ENCODE results near the gene BCL11A.

Gene BCL11A

DNA sequence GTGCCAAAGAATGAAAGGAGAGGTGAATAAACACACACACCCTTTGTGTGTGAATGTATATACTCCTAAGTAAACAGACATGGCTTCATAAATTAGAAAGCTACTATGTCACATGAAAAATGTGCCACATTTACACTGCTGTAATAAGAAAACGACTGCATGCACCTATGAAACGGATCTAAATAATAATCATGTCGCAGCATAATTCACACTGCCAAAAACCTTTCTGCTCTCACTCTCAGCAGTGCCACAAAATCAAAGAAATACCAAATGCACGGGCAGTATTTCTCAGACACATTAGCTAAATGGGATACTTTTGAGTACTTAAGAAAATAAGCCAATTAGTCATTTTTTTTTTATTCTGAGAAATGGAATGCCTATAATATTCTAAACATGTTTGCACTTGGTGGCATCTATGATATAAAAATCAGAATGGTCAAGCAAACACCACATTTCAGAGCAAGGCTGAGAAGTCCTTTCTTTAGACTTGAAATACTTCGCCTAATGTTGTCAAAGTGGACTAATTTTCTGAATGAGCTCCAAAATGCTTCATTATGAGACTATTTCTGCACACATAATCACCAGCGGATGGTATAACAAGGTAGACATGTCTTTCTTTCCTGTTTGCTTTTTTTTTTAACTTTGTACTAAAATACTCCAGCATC lies 6.6 kb downstream of the BCL11A start:
- H3K4me3 ChIP-seq (ENCODE audit: low read depth, low read length) = no peak overlapping the region

DNA sequence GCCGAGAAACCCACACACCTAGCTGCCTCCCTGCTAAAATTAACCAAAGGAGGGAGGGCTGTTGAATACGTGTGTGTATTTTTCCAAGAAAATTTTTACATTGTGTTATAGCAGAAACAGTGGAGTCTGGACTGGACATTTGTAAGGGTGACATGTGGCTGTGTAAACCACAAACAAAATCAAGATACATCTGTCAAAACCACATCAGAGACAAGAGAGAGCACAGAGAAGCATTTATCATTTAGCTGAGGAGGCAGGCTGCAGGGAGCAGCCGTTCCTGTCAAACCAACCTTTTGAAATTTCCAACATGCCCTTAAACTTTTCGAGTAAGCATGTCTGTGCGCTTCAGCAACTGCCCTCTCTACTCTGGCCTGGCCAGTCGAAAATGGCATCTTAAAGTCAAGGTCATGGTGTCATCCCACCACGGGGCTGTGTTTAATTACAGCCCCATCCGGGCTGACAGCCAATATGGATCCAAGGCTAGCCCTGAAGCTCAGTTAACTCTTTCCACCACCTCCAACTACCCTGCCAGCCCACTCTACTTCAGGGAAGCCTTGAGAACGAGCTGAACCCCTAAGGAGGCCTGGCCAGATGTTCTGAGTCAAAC lies 8.4 kb downstream of the BCL11A start:
- H3K4me3 ChIP-seq (ENCODE audit: low read depth, low read length) = no peak overlapping the region

DNA sequence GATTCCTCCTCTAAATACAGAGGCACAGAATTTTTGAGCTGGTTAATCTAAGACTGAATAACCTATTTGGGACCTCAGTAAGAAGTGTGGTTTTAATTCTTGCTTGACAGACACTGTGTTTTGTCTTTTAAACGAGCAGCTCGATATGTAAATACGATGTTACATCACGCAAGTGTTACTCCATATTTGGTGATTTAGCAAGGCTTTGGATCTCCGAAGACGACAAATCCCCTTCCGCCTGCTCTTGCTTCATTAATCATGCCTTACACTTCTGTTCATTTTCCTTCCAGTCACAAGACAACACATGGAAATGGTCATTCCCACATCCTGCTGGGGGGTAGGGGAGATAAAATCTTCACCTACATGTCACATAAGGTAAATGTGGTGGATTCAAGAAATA lies 9.4 kb downstream of the BCL11A start:
- no peak overlapping the region for H3K4me3 ChIP-seq (ENCODE audit: low read depth, low read length)

DNA sequence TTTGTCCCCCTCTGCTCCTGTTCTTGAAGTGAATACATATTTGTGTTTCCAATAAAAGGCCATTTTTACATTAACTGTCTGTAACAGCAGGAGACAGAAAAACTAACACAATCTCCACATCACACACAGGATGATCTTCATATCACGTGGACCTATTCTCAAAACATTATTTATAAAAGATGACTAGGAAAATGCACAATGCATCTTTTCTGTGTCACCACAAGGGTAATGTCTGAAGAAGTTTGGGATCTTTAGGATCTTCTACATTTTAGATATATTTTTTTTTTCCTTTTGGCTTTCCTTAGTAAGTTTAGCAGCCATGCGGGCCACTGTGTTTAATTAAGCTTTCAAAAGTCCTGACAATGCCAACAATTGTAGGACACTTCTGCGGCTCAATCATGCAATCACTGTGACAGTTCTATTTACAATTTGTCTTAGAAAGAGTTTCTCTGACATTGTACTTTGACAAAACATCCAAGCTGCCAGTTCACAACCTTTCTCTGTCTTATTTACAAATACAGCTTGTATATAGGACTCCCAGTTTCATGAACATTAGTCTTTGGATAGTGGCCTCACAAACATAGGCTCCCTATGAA lies 12.3 kb downstream of the BCL11A start:
- no peak overlapping the region for H3K4me3 ChIP-seq (ENCODE audit: low read depth, low read length)

DNA sequence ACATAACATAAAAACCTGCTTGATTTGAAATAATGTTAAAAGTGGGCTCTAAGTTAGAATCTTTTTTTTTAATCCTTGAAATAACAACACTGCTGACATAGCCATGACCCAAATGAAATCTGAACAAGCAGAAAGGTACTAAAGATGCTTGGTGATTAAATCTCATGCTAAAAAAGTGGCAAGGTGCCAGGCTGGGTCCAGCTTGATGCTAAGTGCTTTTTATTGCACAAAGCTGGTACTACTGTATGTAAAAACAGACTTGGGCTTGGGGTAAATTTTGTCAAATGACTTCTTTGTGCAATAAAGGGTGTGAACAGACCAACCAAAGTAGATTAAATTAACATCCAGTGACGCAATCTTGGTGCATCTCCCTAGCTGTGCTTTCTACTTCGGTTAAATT lies 13.4 kb downstream of the BCL11A start:
- H3K4me3 ChIP-seq (ENCODE audit: low read depth, low read length) = no peak overlapping the region

DNA sequence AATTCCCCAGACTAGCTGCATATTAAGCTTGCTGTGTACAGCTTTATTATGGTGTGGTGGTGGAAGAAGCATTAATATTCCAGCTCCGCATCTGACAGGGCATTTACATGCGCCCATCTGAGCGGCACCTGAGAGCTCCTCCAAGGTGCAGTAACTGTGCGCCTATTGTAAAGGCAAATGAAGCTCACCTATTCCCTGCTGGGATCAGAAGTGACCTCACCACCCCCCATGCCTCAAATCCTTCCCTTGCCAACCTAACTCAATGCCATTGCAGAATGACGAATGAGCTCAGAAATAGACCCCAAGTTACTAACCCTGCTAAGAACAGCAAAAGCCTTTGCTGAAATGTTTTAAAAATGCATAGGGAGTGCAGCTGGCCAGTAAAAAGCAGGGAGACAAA lies 14.3 kb downstream of the BCL11A start:
- H3K4me3 ChIP-seq (ENCODE audit: low read depth, low read length) = no peak overlapping the region

DNA sequence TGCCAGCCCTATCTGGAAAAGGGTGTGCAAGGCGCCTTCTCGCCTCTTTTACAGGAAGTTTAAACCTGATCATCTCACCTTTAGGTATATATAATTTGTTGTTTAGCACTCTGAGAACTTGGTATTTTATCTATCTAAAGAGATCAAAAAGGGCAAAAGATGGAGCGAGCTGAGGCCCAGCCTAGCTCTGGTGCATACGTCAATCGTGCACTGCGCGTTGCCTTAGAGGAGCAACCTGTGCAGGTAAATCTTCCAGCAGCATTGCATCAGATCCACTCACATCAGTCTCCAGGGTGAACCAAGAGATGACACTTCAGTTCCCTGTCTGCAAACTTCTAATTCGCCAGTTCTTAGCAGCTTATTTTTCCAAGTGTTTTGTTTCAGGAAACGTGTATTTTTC lies 15.4 kb downstream of the BCL11A start:
- no peak overlapping the region for H3K4me3 ChIP-seq (ENCODE audit: low read depth, low read length)

DNA sequence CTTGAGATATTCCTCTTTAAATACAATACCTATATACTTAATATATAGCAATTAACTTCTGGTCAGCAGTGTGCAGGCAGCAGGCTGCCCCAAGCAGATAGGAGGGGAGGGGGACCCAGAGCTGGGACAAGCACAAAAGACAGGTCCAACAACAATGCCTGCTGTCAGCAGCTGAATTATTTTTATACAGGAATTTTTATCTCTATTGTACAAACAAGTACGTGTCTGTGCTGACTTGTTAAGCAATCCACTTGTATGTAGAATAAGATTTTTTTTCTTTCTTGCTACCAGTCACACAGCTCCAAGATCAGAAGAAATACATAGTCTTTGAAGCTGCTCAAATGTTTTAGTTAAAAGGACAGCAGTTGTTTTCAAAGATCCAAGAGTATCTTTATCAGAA lies 16.7 kb downstream of the BCL11A start:
- H3K4me3 ChIP-seq (ENCODE audit: low read depth, low read length) = no peak overlapping the region

DNA sequence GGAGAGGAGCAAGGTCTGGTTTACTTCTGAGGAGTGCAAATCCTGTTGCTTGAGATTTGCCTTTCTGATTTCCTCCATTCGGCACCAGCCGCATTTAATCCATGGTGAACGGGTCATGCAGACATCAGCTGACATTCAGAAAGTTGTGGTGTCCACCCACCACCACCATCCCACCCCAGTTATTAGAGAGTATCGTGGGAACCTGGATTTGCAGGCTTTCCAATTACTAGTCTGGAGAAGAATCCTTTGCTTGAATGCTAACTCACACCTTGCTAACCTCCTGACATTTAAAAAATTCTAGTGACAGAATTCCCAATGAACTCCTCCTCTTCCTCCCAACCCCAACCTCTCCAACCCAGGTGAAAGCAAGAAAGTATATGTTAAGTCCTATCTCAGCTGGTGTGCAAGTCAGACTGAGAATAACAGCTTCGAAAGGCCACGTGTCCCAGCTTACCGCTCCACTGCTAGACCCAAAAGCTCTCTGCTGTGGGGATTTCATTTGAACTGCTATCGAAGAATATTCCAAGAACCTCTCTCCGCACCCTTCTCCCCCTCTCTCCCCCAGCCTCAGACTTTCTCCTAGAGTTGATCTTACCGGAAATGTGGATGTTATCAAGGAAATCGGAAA lies 17.7 kb downstream of the BCL11A start:
- H3K4me3 ChIP-seq (ENCODE audit: low read depth, low read length) = no peak overlapping the region

DNA sequence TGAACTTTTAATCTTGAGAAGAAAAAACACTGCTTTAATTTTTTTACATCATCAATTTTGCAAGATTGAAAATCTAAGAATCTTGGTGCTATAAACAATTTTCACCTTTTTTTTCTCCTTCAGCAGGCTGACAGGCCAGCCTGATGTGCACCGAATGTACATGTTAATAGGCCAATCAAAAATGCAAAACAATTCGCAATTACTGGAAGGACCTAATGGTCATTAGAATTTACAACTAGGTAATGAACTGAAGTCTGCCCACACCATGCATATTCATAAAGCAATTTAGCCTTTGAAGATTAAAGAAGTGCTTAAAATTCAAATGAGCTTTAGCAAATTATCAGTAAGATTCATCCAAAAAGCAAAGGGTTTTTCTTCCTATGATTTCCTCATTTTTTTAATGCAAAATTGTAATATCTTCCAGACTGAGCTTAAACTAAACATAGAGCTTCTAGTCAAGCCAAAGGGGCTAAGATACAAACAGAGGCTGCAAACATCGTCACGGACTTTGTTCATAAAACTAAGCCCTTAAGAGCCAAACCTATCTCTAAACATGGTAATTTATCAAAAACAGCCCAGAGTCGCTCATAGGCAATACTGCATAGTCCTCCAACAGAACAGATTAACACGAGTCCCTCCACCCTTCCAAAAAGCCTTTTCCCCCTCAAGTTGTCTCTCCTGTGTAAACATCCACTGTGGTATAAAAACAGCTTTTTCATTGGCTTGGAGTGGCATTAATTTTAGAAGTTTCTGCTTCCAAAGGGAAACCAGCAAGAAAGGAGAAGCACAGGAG lies 18.4 kb downstream of the BCL11A start:
- no peak overlapping the region for H3K4me3 ChIP-seq (ENCODE audit: low read depth, low read length)

DNA sequence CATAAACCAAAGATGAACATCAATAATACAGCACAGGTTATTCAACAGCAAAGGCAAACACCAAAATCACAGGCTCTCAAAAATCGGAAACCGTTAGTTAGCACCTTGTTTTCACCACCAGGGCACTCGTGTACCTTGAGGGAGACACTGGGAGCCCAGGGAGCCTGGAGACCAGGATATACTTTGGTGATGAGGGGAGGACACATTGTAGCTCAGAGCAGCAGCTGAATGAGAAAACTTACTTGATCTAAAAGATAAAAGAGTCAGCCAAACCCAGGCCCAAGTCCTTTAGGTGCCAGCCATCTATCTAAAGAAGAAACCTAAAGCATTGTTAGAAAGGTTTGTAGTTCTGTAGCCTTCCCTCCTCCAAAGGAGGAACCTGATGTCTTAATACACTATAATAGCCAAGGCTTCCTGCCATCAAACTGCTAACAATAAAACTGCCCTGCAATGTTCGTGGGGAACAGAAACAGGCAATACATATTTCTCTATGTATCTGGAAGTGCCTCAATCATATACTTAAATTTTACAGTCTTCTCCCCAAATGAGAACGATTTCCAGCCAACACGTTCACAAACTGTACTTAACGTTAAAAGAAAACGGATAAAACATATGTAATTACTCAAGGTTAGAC lies 19.3 kb downstream of the BCL11A start:
- no peak overlapping the region for H3K4me3 ChIP-seq (ENCODE audit: low read depth, low read length)

DNA sequence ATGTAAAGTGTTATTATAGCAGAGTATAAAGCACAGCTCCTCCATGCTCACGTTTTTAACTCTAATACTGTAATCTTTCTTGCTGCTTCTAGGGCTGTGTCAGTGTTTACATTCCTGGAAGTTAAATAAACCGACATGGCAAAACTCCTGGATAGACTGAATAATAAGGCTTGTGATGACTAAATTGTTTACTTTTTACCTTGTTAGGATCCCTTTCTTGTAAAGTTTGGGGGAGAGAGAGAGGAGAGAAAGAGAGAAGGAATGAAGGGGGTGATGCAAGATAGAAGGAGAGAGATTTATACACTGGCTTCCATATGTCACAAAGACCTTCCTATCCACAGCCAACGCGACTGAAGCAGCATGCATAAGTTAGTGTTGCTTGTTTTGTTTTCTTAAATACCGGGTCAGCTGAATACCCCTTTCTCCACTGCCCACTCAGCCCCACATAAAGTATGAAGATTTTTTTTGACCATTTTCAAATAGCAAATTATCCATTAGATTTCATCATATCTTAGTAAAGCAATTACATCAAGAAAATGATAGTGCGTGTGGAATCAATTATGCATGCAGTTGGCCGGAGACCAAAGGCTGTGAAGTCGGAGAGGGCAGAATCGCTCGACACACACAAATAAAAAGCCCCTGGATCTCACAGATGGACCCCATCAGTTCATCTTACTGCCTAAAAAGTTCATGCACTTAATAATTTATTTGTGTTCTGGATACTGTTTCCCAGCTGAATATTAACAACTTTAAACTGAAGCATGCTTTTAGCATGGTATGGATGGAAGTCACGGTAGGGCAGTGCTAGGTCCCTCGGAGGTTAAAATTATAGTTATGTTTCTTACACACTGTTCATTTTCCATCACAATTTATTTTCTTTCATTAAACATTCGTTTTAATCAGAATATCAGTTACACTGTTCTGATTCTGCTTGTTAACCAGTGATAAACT lies 20.1 kb downstream of the BCL11A start:
- H3K4me3 ChIP-seq (ENCODE audit: low read depth, low read length) = no peak overlapping the region

DNA sequence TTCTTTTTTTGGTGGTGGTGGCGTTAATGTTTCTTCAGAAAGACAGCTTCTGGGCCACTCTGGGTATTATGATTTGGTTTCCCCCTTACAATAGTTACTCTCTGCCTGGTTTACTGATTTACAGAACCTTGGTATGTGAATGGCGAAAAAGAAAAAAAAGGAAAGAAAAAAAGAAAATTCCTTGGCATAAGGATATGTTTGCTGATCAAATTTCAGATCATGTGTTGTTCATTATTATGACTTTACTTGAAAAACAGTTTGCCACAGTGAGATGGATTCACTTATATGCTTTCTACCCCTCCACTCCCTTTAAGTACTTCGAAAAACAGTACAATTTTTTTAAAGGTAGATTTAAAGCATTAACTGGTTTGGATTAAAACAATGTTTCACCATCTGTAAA lies 21.0 kb downstream of the BCL11A start:
- no peak overlapping the region for H3K4me3 ChIP-seq (ENCODE audit: low read depth, low read length)

DNA sequence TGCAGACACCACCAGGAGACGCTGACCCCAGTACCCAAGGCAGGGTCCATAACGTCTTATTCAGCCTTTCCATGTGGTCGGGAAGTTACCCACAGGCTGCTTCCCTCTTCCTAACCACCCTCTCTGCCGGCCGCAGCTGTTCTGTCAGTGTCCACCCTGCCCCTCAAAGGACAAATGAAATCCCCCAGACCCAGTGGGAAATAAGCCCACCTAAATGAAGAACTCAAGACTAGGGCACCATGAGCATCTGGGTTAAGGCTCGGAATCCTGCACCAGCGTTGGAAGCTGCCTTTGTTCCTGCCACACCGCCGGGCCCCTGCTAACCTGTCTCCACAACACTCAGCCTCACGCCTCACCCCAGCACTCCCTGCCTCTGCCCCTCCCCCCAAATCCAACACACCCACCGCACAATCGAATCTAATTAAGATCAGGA lies 21.7 kb downstream of the BCL11A start:
- H3K4me3 ChIP-seq (ENCODE audit: low read depth, low read length) = no peak overlapping the region

DNA sequence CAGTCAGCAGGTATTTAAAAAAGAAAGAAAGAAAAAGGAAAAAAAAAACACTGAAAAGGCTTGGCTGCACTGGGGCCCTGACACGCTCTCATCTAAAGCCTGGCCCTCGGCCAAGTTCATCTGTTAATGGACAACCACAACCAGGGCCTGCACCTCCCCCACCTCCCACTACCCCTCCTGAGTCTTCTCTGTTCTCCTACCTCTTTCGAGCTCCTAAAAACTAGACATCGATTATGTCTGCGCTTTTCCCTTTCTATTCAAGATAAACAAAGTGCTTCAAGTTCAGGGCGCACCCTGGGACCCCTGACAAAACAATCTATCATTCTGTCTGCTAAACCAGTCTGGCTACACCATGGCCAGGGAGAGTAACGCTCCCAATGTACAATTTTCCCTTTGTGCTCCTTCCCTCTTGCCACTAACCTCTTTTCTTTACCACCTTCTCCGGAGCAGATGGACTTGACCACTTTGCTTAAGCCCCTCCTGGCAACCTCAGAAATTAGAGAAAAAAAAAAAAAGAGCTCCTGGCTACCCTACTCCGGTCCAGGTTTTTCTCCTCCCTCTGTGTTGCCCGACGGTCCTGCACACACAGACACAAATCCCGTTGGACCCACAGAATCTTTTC lies 22.7 kb downstream of the BCL11A start:
- H3K4me3 ChIP-seq (ENCODE audit: low read depth, low read length) = no peak overlapping the region

DNA sequence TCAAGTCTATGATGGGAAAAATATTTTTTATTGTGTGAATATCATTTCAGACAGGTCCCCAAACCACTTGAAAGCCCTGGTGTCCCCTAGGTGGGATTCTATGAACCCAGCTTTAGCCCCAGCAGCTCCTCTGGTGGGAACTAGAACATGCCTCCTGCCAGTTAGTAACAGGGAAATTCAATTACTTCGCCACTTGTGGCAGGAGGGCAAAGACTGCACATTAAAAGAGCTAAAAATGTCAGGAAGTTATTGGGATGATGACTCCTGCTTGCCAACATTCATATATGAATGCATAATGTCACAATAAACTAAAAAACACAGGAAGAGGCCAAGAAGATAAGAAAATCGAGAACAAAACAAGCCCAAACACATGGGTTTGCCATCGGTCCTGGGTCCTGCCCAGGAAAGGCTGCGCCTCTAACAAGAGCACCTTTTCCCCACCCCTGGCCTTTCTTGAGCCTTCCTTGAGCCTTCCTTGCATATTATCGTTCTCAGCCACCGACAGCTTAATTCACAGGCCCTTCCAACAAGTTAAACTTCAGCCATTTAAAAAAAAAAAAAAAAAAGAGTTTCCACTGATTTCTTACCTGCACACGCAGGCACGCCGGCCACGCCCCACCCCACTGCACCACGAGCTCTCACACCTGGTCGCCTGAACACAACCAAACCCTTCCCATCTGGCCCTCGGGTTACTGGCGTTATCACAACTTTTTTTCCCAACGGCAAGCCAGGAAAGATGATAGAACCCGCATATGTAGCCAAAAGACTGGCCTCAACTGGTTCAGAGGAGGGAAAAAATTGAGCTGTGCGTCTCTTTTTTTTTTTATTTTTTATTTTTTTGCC lies 23.4 kb downstream of the BCL11A start:
- no peak overlapping the region for H3K4me3 ChIP-seq (ENCODE audit: low read depth, low read length)

DNA sequence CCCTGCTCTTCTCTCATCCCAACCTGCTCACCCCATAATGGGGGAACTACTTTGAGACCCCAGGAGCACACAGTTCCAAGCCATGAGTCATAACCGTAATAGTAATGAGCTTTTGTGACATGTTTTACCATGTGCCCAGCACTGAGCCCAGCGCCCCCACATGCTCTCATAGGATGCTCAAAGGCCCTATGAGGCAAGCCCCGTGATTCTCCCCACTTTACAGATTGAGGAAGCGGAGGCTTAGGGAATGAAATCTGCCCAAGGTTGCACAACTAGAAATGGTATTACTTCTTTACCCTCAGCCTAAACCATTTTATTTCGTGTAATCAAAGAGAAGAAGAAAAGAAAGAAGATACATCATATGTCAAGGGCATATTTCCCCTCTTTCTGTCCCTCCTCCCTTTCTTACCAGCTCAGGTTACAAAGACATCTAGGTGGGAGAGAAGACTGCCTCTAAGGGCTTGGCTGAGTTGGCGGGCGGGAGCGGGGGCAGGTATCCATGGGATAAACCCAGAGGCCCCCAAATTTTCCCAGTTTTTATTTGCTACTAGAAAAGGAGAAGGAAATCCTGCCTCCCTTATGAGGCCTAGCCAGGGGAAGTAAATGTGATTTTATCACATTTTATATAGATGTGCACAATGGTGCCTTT lies 24.2 kb downstream of the BCL11A start:
- no peak overlapping the region for H3K4me3 ChIP-seq (ENCODE audit: low read depth, low read length)

All from iPS-11a (cell line).